ENCODE results near the gene SHB.

DNA sequence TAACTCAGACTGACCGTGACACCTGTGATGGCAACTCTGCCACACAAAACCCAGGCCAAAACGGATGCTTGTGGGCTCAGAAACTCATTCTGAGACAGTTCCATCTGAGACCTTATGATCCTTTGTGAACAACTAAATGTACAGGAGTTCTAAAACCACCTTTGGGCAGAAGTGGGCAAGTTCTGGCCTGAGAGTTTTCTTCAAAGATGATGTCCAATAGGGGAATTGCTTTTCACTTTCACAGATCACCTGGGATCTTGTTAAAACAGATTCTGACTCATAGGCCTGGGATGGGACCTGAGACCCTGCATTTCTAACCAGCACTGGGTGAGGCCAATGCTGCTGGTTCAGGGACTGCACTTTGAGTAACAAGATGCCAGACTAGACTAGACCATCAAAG is 97.3 kb downstream of the SHB start:
- TF ChIP-seq, protein P1, sequence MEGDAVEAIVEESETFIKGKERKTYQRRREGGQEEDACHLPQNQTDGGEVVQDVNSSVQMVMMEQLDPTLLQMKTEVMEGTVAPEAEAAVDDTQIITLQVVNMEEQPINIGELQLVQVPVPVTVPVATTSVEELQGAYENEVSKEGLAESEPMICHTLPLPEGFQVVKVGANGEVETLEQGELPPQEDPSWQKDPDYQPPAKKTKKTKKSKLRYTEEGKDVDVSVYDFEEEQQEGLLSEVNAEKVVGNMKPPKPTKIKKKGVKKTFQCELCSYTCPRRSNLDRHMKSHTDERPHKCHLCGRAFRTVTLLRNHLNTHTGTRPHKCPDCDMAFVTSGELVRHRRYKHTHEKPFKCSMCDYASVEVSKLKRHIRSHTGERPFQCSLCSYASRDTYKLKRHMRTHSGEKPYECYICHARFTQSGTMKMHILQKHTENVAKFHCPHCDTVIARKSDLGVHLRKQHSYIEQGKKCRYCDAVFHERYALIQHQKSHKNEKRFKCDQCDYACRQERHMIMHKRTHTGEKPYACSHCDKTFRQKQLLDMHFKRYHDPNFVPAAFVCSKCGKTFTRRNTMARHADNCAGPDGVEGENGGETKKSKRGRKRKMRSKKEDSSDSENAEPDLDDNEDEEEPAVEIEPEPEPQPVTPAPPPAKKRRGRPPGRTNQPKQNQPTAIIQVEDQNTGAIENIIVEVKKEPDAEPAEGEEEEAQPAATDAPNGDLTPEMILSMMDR (conservative IDR thresholded peaks at IDR 0.05; ENCODE audit: low read depth, low read length), result no peak
- TF ChIP-seq EZH2 (IDR thresholded peaks at IDR 0.05; ENCODE audit: low read length, unreplicated experiment) (no peak), EZH2phosphoT487 (IDR thresholded peaks at IDR 0.05; ENCODE audit: borderline replicate concordance, low read length) (no peak)
